ENCODE results near the gene NMUR2.

- TF ChIP-seq CEBPB (IDR thresholded peaks at IDR 0.05), result no peak
- TF ChIP-seq, protein P1, sequence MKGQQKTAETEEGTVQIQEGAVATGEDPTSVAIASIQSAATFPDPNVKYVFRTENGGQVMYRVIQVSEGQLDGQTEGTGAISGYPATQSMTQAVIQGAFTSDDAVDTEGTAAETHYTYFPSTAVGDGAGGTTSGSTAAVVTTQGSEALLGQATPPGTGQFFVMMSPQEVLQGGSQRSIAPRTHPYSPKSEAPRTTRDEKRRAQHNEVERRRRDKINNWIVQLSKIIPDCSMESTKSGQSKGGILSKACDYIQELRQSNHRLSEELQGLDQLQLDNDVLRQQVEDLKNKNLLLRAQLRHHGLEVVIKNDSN (IDR thresholded peaks at IDR 0.05), result no peak
Measured at GRCh38 chr5:152380415-152381123, 24.5 kb downstream of the NMUR2 start.
